Duodenal mucosa (tissue), 2 donors: ENCODE results near the gene PKP4.

ENCODE experiments used
- H3K27ac ChIP-seq: one replicate; pipeline ENCODE4 v1.7.0; 2013; ENCODE audit warnings: low read depth, low read length
- H3K27me3 ChIP-seq, 2 donors: one replicate each; pipeline ENCODE4 v1.7.0; 2013; ENCODE audit warnings: low read length in 2 of 2, control low read depth in 1 of 2; ENCODE audit not compliant: insufficient read depth in 2 of 2, control insufficient read depth in 1 of 2
- H3K36me3 ChIP-seq, 2 donors: one replicate each; pipeline ENCODE4 v1.7.0; 2013; ENCODE audit warnings: low read length in 2 of 2, control low read depth in 1 of 2; ENCODE audit not compliant: insufficient read depth in 2 of 2, control insufficient read depth in 1 of 2
- H3K4me1 ChIP-seq, 2 donors: one replicate each; pipeline ENCODE4 v1.7.0; 2013; ENCODE audit warnings: low read length in 2 of 2, control low read depth in 1 of 2; ENCODE audit not compliant: insufficient read depth in 2 of 2, control insufficient read depth in 1 of 2
- H3K4me3 ChIP-seq, 2 donors: one replicate each; pipeline ENCODE4 v1.7.0; 2013; ENCODE audit warnings: low read length in 2 of 2, low read depth in 1 of 2
- H3K9ac ChIP-seq, 2 donors: one replicate each; pipeline ENCODE4 v1.7.0; 2013; ENCODE audit warnings: low read length in 2 of 2, low read depth in 1 of 2
- H3K9me3 ChIP-seq, 2 donors: one replicate each; pipeline ENCODE4 v1.7.0; 2013; ENCODE audit warnings: low read length in 2 of 2, control low read depth in 1 of 2; ENCODE audit not compliant: control insufficient read depth in 1 of 2

Gene PKP4

DNA sequence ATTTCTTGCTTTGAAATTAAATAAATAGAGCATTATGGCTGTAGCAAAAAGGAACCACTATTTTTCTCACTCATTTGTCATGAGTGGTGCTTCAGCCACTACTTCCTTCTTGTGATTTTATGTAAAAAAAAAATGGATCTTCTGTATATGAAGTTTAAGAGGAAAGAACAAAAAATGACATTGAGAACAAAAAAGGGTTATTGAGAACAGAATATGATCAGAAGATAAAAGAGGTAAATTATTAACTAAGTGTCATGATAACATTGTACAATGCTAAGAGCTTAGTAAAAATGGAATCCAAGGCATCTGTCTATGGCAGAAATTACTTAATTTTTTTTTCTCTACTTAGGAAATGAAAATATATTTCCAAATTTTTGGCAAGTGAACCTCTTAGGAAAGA lies 103.5 kb downstream of the PKP4 start:
- Histone ChIP-seq H3K27me3 (no peaks in the 10 kb centered on the region), H3K9ac (no peak overlapping the region), H3K27ac (no peak overlapping the region), H3K4me1 (peaks cover 4 to 11% of the 10 kb centered on the region in 2 donors), H3K9me3 (no peaks in the 10 kb centered on the region), H3K36me3 (no peaks in the 10 kb centered on the region), H3K4me3 (no peak overlapping the region)

DNA sequence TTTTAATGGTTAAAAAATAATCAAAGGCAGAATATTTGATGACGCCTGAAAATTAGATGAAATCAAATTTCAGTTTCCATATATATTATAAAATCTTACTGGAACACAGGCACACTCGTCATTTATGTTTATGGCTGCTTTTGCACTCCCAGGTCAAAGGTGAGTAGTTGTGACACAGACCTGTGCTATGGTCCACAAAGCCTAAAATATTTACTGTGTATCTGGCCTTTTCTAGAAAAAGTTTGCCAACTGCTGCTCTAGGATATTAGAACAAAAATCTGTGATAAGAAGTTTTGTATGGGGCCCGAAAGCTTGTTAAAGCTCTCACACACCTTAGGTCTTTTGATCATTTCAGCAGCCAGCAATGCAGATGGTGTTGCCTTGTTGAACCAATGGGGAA lies 104.3 kb downstream of the PKP4 start:
- Histone ChIP-seq H3K4me3 (no peak overlapping the region), H3K9me3 (no peaks in the 10 kb centered on the region), H3K27ac (no peak overlapping the region), H3K27me3 (no peaks in the 10 kb centered on the region), H3K9ac (no peak overlapping the region), H3K36me3 (no peaks in the 10 kb centered on the region), H3K4me1 (peaks cover 0 to 5% of the 10 kb centered on the region in 2 donors)

DNA sequence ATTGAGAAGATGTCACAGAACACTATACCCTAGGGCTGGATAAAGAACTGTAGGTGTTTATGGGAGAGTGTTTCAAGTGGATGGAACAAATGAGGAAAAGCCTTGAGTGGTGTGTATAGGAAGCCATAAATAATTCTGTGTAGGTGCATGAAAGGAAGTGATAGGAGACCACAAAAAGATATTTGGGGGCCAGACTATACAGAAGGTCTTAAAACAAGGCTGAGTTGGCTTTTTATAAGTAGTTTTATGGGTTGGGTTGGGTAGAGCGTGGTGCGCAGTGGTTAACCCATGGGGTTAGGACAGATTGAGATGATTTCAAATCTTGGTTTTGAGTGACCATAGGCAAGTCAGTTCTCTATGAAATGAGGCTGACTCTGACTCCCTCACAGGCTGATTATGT lies 110.5 kb downstream of the PKP4 start:
- Histone ChIP-seq H3K9ac (no peak overlapping the region), H3K27ac (no peak overlapping the region), H3K4me1 (no peaks in the 10 kb centered on the region), H3K27me3 (no peaks in the 10 kb centered on the region), H3K9me3 (no peaks in the 10 kb centered on the region), H3K36me3 (no peaks in the 10 kb centered on the region), H3K4me3 (no peak overlapping the region)

DNA sequence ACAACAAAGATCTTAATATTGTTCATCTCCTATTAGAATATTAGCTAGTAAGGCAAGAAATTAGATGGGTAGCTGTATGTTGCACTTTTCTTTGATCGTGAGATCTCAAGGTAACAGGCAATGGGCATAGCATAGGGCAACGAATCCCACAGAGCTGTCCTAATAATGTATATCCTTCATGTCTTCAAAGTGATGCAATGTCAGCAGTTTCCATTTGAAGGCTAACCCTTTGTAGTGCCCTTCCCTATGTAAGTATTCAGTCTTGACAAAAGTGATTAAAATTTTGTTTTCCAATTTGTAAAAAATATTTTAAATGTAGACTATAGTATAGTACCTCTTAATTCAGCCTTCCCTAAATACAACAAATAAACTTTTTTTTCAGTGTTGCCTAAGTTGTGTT lies 112.5 kb downstream of the PKP4 start:
- no peaks in the 10 kb centered on the region for H3K4me1 ChIP-seq
- no peaks in the 10 kb centered on the region for H3K36me3 ChIP-seq
- no peak overlapping the region for H3K9ac ChIP-seq
- no peaks in the 10 kb centered on the region for H3K9me3 ChIP-seq
- no peak overlapping the region for H3K4me3 ChIP-seq
- H3K27me3 ChIP-seq, result no peaks in the 10 kb centered on the region
- no peak overlapping the region for H3K27ac ChIP-seq

DNA sequence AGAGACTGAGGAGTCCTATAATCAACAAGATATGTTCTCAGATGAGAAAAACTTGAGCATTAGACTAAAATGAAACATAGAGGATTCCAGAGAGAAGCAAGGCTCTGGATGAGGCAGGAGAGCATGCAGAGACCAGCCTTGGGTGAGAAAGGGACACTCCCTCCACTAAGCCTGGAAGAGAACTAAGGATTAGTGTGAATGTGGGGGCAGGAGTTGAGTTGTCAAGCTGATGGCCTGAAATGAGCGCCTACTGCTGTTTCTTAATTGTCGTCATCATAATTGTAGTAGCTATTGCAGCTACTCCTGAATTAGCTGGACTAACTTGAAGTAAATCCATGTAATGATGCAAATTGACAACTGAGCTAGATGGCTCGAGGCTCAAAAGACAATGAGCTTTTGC lies 114.1 kb downstream of the PKP4 start:
- no peak overlapping the region for H3K4me3 ChIP-seq
- no peak overlapping the region for H3K9ac ChIP-seq
- no peaks in the 10 kb centered on the region for H3K27me3 ChIP-seq
- no peaks in the 10 kb centered on the region for H3K36me3 ChIP-seq
- H3K4me1 ChIP-seq, result no peaks in the 10 kb centered on the region
- no peaks in the 10 kb centered on the region for H3K9me3 ChIP-seq
- no peak overlapping the region for H3K27ac ChIP-seq

DNA sequence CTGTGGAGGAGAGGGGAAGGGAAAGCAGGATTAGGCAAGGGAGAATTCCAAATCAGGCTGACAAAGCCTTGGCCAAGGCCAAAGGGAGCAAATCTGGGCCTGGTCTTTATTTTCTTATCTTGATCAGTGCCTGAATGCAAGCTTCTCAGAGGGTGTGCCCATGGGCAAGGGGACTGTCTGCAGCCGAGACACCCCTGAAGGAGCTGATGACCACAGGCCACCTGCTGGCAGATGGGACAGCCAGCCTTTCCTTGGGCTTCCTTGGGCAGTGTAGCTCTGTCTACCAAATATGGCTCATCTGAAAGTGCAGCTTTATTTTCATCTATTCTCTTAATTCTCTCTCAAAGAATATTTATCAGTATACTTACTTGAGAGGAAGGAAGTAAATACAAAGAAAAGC lies 117.0 kb downstream of the PKP4 start:
- H3K36me3 ChIP-seq, result no peaks in the 10 kb centered on the region
- H3K27me3 ChIP-seq, result no peaks in the 10 kb centered on the region
- no peaks in the 10 kb centered on the region for H3K9me3 ChIP-seq
- no peak overlapping the region for H3K27ac ChIP-seq
- no peaks in the 10 kb centered on the region for H3K4me1 ChIP-seq
- no peak overlapping the region for H3K9ac ChIP-seq
- H3K4me3 ChIP-seq, result no peak overlapping the region

DNA sequence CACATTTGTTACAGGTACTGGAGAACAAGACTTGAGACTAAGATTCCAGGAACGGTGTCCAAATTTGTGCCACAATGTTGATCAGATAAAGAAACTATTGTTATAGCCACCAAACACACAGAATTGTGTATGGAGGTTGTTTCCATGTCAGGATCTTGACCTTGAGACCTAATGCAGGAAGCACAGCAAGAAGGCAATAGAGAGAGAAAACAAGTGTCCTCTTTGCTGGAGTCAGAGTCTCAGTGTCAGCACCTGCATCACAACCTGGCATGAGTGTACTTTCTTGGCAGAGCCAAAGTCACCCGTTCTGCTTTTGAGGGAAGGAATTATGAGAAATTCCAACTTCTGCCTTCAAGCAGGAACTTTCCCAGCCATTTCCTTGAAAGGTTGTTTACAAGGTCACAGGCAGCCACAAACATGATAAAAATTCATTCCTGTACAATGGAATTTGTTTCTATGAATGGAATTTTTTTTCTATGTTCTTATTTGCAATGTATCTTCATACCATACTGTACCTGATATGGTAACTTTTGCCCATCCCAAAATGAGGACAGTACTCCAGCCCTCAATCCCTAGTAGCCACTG lies 118.4 kb downstream of the PKP4 start:
- Histone ChIP-seq H3K4me1 (no peaks in the 10 kb centered on the region), H3K9ac (no peak overlapping the region), H3K9me3 (no peaks in the 10 kb centered on the region), H3K27ac (no peak overlapping the region), H3K36me3 (no peaks in the 10 kb centered on the region), H3K4me3 (no peak overlapping the region), H3K27me3 (no peaks in the 10 kb centered on the region)

DNA sequence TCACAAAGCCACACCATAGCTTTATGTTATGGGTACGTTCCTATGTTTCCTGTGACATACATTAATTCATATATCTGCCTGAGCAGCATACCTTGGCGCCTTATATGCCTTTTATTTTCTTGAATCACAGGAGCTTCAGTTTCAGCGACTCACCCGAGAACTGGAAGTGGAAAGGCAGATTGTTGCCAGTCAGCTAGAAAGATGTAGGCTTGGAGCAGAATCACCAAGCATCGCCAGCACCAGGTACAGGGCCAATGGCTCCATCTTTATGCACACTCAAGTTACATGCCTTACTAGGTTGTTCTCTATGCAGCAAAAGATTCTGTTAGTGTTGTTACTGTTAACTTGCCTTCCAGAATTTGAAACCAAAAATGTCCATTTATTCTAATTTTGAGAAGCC lies 120.4 kb downstream of the PKP4 start:
- Histone ChIP-seq H3K4me1 (no peaks in the 10 kb centered on the region), H3K27ac (no peak overlapping the region), H3K27me3 (no peaks in the 10 kb centered on the region), H3K9ac (no peak overlapping the region), H3K4me3 (no peak overlapping the region), H3K36me3 (no peaks in the 10 kb centered on the region), H3K9me3 (no peaks in the 10 kb centered on the region)

DNA sequence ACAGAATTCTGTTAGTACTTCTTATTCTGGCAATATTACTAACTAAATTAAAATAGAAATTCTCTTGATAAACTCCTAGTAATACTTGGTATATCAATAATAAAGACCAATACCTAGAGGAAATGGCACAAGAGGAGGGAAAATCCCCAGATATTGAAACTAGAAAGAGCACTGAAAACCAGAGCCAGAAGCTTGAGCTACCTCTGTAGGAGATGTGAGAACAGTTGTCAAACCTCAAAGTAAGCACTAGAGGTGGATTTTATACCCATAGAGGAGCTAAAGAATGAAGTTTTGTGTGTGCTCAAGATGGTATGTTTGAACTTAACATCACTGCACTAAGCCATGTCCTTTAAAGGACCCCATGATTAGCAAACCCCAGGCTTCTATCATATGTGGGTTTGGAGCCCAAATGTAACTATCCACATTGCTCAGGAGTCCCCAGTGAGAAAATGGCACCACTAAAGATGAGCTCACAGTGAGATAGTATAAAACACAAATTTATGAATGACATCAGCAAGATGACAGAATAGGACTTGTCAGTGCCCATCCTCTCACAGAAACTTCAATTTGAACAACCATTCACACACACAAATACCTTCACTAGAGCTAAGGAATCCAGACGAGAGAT lies 122.1 kb downstream of the PKP4 start:
- Histone ChIP-seq H3K9ac (no peak overlapping the region), H3K36me3 (peaks cover 0 to 2% of the 10 kb centered on the region in 2 donors), H3K9me3 (no peaks in the 10 kb centered on the region), H3K27ac (no peak overlapping the region), H3K27me3 (no peaks in the 10 kb centered on the region), H3K4me3 (no peak overlapping the region), H3K4me1 (no peaks in the 10 kb centered on the region)

DNA sequence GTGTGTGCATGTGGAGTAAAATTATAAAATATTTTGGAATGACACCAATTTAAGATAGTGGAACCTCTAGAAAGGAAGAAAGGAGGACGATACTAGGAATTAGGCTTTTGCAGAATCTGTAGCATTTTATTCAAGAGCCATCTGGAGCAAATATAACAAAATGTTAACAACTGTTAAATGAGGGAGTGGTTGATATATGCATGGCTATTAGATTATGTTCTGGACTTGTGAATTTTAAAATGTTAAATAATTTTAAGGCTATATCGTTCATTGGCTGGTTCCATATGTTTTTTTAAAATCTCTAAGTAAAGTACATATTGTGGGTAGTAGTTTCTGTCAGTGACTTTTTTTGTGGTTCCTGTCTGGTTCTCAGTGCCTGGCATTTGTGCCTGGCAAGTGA lies 123.2 kb downstream of the PKP4 start:
- H3K27ac ChIP-seq, result no peak overlapping the region
- H3K27me3 ChIP-seq, result no peaks in the 10 kb centered on the region
- H3K4me3 ChIP-seq, result no peak overlapping the region
- H3K4me1 ChIP-seq, result no peaks in the 10 kb centered on the region
- H3K36me3 ChIP-seq, result peaks cover 0 to 2% of the 10 kb centered on the region in 2 donors
- H3K9ac ChIP-seq, result no peak overlapping the region
- H3K9me3 ChIP-seq, result no peaks in the 10 kb centered on the region
